Activated B cell treated with CpG ODN at 0.5 μM for 24 hours (primary cell): ENCODE measurements around the gene MGMT. TPM values are rescaled to one million over a fixed set of nuclear protein-coding genes. Genes with fewer than 3 reads are reported as not detected.

Experiments
- ATAC-seq: fragments of 200-7000 bp; cut with Tn5 transposase; one replicate; pipeline ENCODE4 v1.10.0; 2021; ENCODE audit warnings: low read depth, mild to moderate bottlenecking, moderate library complexity
- CTCF ChIA-PET: fragments of 350-600 bp; sonication (Branson Sonifier 250); formaldehyde crosslinking; loops from one replicate; lab custom pipeline; 2021; ENCODE audit warnings: antibody characterized with exemption; lab: Charles Lee
- POLR2A ChIA-PET: fragments of 350-600 bp; sonication (Branson Sonifier 250); formaldehyde crosslinking; loops from one replicate; lab custom pipeline; 2021; ENCODE audit warnings: antibody characterized with exemption; lab: Charles Lee
- DNase-seq: peaks from one replicate; pipeline ENCODE4 v3.0.0; 2022
- H3K27ac Mint-ChIP-seq: one replicate; pipeline ENCODE4 v1.8.0; 2020; ENCODE audit warnings: mixed read lengths
- H3K27me3 Mint-ChIP-seq: one replicate; pipeline ENCODE4 v1.8.0; 2021; ENCODE audit warnings: mixed read lengths
- H3K36me3 Mint-ChIP-seq: one replicate; pipeline ENCODE4 v1.8.0; 2021; ENCODE audit warnings: low read depth, mixed read lengths
- H3K4me1 Mint-ChIP-seq: one replicate; pipeline ENCODE4 v1.8.0; 2021; ENCODE audit warnings: mixed read lengths
- H3K4me3 Mint-ChIP-seq: one replicate; pipeline ENCODE4 v1.8.0; 2020; ENCODE audit warnings: mild to moderate bottlenecking, mixed read lengths
- H3K9me3 Mint-ChIP-seq: one replicate; pipeline ENCODE4 v1.8.0; 2020; ENCODE audit warnings: mixed read lengths
- CTCF ChIP-seq: fragments of 200-600 bp; IDR thresholded peaks from one replicate; pipeline ENCODE4 v1.8.0; 2022; ENCODE audit warnings: antibody characterized with exemption, mild to moderate bottlenecking
- intact Hi-C: fragments of 100-400 bp; cut with micrococcal nuclease; formaldehyde crosslinking; loops from one replicate; pipeline ENCODE4 v1.15.1; 2024
- total RNA-seq: library from RNA; stranded (reverse); gene quantifications from 2 replicates; pipeline ENCODE4 v1.2.3, GENCODE V29; 2022

MGMT gene
- total RNA-seq, 1 donor from 2014 or later: 25.8 TPM

- ChIA-PET CTCF (no interaction called here), POLR2A (no interaction called here)
- no peak for TF ChIP-seq CTCF
- DNase-seq (no peak), ATAC-seq (no peak)
- peaks cover 11% of the 10 kb centered on the region for H3K4me1 Mint-ChIP-seq
- peaks cover 13% of the 10 kb centered on the region for H3K36me3 Mint-ChIP-seq
- intact Hi-C loops: no loop called here
- no peak overlapping the region for H3K27ac Mint-ChIP-seq
- H3K4me3 Mint-ChIP-seq: no peak overlapping the region
- H3K9me3 Mint-ChIP-seq: peaks cover 6% of the 10 kb centered on the region
- no peaks in the 10 kb centered on the region for H3K27me3 Mint-ChIP-seq
Measured at GRCh38 chr10:129614341-129614740, 147.3 kb downstream of the MGMT start.

GRCh38 chr10:129615381-129615780 is 148.3 kb downstream of the MGMT start:
- H3K4me3 Mint-ChIP-seq: no peak overlapping the region
- CTCF ChIA-PET: no interaction called here
- TF ChIP-seq CTCF: no peak
- POLR2A ChIA-PET: no interaction called here
- H3K36me3 Mint-ChIP-seq: peaks cover 10% of the 10 kb centered on the region
- DNase-seq (no peak), ATAC-seq (no peak)
- H3K27me3 Mint-ChIP-seq: no peaks in the 10 kb centered on the region
- peaks cover 8% of the 10 kb centered on the region for H3K4me1 Mint-ChIP-seq
- peaks cover 6% of the 10 kb centered on the region for H3K9me3 Mint-ChIP-seq
- no peak overlapping the region for H3K27ac Mint-ChIP-seq
- intact Hi-C loops: no loop called here

- H3K9me3 Mint-ChIP-seq: peaks cover 6% of the 10 kb centered on the region
- H3K27me3 Mint-ChIP-seq: no peaks in the 10 kb centered on the region
- ATAC-seq (no peak), DNase-seq (no peak)
- peaks cover 8% of the 10 kb centered on the region for H3K4me1 Mint-ChIP-seq
- H3K36me3 Mint-ChIP-seq: peaks cover 10% of the 10 kb centered on the region
- POLR2A ChIA-PET: no interaction called here
- intact Hi-C loops: no loop called here
- CTCF ChIA-PET: no interaction called here
- no peak for TF ChIP-seq CTCF
- H3K4me3 Mint-ChIP-seq: no peak overlapping the region
- H3K27ac Mint-ChIP-seq: no peak overlapping the region
Measured at GRCh38 chr10:129615921-129616525, 149.0 kb downstream of the MGMT start.

GRCh38 chr10:129617768-129618167 is 150.7 kb downstream of the MGMT start:
- Mint-ChIP-seq H3K4me3 (no peak overlapping the region), H3K9me3 (peaks cover 6% of the 10 kb centered on the region), H3K4me1 (peaks cover 8% of the 10 kb centered on the region), H3K36me3 (peaks cover 10% of the 10 kb centered on the region), H3K27ac (no peak overlapping the region), H3K27me3 (no peaks in the 10 kb centered on the region)
- ATAC-seq (no peak), DNase-seq (no peak)
- ChIA-PET CTCF (no interaction called here), POLR2A (no interaction called here)
- intact Hi-C loops: no loop called here
- TF ChIP-seq CTCF: no peak

- H3K27ac Mint-ChIP-seq: no peak overlapping the region
- H3K36me3 Mint-ChIP-seq: peaks cover 5% of the 10 kb centered on the region
- H3K4me1 Mint-ChIP-seq: peaks cover 8% of the 10 kb centered on the region
- POLR2A ChIA-PET: no interaction called here
- DNase-seq: no peak
- TF ChIP-seq CTCF: no peak
- intact Hi-C loops: no loop called here
- no peaks in the 10 kb centered on the region for H3K27me3 Mint-ChIP-seq
- no peak for ATAC-seq
- CTCF ChIA-PET: no interaction called here
- peaks cover 6% of the 10 kb centered on the region for H3K9me3 Mint-ChIP-seq
- no peak overlapping the region for H3K4me3 Mint-ChIP-seq
Measured at GRCh38 chr10:129621062-129621461, 154.0 kb downstream of the MGMT start.
